Omental fat pad (tissue), 4 donors: Measurements from ENCODE around the gene PAPPA2. TPM values are rescaled to one million over a fixed set of nuclear protein-coding genes. Genes with fewer than 3 reads are reported as not detected.

Experiments
- ATAC-seq: fragments of 150-250 bp; one replicate; pipeline ENCODE4 v1.9.1; 2016; ENCODE audit warnings: mild to moderate bottlenecking, moderate library complexity; ENCODE audit not compliant: low FRiP score
- DNase-seq: peaks from one replicate; pipeline ENCODE4 v3.0.0-alpha.2; 2019; ENCODE audit warnings: low spot score
- CTCF ChIP-seq, 3 donors: fragments of 450-650 bp; IDR thresholded peaks; one replicate each; pipeline ENCODE4 v1.5.1; 2016 to 2017; ENCODE audit warnings: antibody characterized with exemption in 3 of 3, mild to moderate bottlenecking in 3 of 3, moderate library complexity in 2 of 3
- total RNA-seq, 4 donors: library from RNA; depleted of rRNA; stranded (reverse); fragments of >200 nt; gene quantifications; one replicate each; pipeline ENCODE4 v1.1.0, GENCODE V29; 2016

Gene PAPPA2
- total RNA-seq, 4 donors from 2014 or later = 0.63 to 5.6 (median 1.6) TPM

GRCh38 chr1:176884286-176884685 is 421.3 kb downstream of the PAPPA2 start:
- no peak for TF ChIP-seq CTCF (IDR thresholded peaks at IDR 0.05)
- DNase-seq = no peak
- ATAC-seq = no peak

GRCh38 chr1:176884911-176885310 is 421.9 kb downstream of the PAPPA2 start:
- DNase-seq = no peak

GRCh38 chr1:176885341-176885740 is 422.4 kb downstream of the PAPPA2 start:
- TF ChIP-seq CTCF (IDR thresholded peaks at IDR 0.05) = no peak
- no peak for DNase-seq
- no peak for ATAC-seq

More at GRCh38 chr1:176884911-176885310, 421.9 kb downstream of the PAPPA2 start:
- TF ChIP-seq CTCF (IDR thresholded peaks at IDR 0.05) = no peak
- no peak for ATAC-seq

GRCh38 chr1:176885751-176886150 is 422.8 kb downstream of the PAPPA2 start:
- TF ChIP-seq CTCF (IDR thresholded peaks at IDR 0.05) = no peak
- ATAC-seq = no peak
- DNase-seq = no peak

GRCh38 chr1:176888471-176889032 is 425.6 kb downstream of the PAPPA2 start:
- no peak for DNase-seq

GRCh38 chr1:176893625-176894352 is 430.8 kb downstream of the PAPPA2 start:
- DNase-seq = no peak
- no peak for ATAC-seq
- TF ChIP-seq CTCF (IDR thresholded peaks at IDR 0.05) = no peak

More at GRCh38 chr1:176888471-176889032, 425.6 kb downstream of the PAPPA2 start:
- no peak for TF ChIP-seq CTCF (IDR thresholded peaks at IDR 0.05)
- no peak for ATAC-seq

GRCh38 chr1:176894450-176894849 is 431.5 kb downstream of the PAPPA2 start:
- ATAC-seq = no peak
- TF ChIP-seq CTCF (IDR thresholded peaks at IDR 0.05) = no peak
- DNase-seq = no peak
